Astrocyte of the cerebellum (primary cell): Measurements from ENCODE around the gene KDM7A.

Experiments
- DNase-seq: peaks from one replicate; pipeline ENCODE4 v3.0.0-alpha.2; 2011; ENCODE audit warnings: low read depth
- H3K4me3 ChIP-seq: 2 replicates; pipeline ENCODE4 v1.5.1; 2011; ENCODE audit warnings: mild to moderate bottlenecking, low read depth, low read length, moderate library complexity
- in situ Hi-C: cut with HindIII; loops from 2 replicates; pipeline ENCODE4 v1.10.0; 2017; ENCODE audit warnings: low sequenced_read_pairs
- TF ChIP-seq, protein P1 (sequence below): IDR thresholded peaks from 2 replicates; pipeline ENCODE4 v1.5.1; 2012; ENCODE audit warnings: low read length, low read depth, moderate library complexity, mild to moderate bottlenecking; ENCODE audit errors: missing control alignments

KDM7A gene

DNA sequence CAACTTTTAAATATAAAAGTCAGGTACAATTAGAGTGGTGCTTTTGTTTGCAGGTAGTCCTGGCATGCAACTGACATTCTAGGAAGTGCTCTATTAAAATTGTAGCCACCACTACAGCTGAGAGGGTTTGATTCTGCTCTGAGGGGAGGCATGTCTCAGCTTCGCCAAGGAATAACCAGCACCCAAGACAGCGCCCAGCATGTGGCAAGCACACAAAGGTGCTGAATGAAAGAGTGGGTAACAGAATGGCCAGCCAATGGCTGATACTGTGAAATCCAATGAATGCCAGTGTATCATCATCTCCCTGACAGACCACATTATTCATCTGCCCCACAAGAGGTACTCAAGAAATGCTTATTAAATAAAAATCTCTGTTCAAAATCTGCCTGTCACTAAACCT is 121.0 kb downstream of the KDM7A start:
- in situ Hi-C loops: no loop called here

DNA sequence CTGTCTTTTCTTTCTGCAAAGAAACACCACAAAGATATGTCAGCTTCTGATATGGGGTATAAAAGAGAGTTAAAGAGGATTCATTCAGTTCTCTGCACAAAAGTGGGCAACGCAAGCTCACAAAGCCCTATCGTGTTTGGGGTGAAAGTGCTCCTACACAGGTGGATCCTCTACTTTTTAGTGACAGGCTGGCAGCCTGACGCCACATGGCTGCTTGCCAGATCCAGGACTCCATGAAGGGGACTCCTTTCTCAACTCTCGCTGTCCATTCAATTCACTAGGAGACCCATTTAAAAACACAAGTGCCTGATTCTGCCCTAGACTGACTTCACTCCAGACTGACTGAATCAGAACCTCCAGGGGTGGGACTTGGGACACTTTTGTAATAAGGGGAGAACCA is 122.0 kb downstream of the KDM7A start:
- H3K4me3 ChIP-seq: no peak overlapping the region
- TF ChIP-seq, protein P1, sequence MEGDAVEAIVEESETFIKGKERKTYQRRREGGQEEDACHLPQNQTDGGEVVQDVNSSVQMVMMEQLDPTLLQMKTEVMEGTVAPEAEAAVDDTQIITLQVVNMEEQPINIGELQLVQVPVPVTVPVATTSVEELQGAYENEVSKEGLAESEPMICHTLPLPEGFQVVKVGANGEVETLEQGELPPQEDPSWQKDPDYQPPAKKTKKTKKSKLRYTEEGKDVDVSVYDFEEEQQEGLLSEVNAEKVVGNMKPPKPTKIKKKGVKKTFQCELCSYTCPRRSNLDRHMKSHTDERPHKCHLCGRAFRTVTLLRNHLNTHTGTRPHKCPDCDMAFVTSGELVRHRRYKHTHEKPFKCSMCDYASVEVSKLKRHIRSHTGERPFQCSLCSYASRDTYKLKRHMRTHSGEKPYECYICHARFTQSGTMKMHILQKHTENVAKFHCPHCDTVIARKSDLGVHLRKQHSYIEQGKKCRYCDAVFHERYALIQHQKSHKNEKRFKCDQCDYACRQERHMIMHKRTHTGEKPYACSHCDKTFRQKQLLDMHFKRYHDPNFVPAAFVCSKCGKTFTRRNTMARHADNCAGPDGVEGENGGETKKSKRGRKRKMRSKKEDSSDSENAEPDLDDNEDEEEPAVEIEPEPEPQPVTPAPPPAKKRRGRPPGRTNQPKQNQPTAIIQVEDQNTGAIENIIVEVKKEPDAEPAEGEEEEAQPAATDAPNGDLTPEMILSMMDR: no peak
- DNase-seq: no peak
- in situ Hi-C loops: no loop called here

More for the DNA sequence above, 121.0 kb downstream of the KDM7A start:
- TF ChIP-seq, protein P1: no peak
- no peak for DNase-seq
- H3K4me3 ChIP-seq: no peak overlapping the region

DNA sequence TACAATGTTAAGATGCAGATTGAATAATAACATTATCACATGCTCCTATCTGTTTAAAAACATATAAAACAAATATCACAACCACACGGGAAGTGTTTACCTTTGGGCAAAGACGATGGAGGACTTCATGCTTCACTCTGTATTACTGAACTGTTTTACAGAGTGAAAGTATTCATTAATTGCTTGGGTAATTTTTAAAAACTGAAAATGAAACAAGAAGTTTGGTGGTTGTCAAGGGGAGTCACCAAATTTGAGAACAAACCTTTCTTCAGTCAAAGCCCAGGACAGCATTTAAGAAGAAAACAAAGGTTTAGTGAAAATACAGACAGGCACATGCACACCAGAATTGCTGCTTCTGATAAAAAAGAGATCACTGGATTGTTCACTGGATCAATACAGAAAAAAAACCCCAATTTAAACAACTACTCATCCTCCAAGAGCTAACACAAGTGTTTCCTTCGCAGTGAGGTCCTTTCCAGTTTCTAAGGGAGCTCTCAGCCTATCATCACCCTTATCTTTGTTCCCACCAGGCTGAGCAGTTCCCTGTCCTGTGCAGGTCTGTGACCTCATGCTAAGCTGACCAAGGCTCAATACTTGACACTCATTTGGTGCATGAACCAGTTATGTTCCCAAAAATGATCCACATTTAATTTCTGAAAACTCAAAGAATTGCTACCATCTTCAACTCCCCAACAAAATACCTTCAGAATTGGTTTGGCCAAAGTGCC is 122.8 kb downstream of the KDM7A start:
- TF ChIP-seq, protein P1: no peak
- no peak for DNase-seq
- no peak overlapping the region for H3K4me3 ChIP-seq
- in situ Hi-C loops: no loop called here

DNA sequence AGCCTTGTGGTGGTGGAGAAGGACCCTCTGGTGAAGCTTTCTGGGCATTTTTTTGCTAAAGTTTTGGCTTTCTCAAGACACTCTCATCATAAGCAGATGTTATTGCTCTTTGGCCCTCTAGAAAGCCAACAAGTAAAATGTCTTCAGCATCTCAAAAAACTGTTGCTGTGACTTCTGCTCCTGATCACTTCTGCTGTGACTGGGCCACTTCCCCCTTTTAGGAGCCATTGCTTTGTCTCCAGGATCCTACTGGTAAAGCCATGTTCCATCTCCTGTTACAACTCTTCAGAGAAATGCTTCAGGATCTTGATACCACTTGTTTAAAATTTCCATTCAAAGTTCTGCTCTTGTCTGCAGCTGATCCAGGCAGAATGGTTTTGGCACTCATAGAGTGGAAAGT is 125.0 kb downstream of the KDM7A start:
- no peak overlapping the region for H3K4me3 ChIP-seq
- TF ChIP-seq, protein P1: no peak
- in situ Hi-C loops: no loop called here
- DNase-seq: no peak

DNA sequence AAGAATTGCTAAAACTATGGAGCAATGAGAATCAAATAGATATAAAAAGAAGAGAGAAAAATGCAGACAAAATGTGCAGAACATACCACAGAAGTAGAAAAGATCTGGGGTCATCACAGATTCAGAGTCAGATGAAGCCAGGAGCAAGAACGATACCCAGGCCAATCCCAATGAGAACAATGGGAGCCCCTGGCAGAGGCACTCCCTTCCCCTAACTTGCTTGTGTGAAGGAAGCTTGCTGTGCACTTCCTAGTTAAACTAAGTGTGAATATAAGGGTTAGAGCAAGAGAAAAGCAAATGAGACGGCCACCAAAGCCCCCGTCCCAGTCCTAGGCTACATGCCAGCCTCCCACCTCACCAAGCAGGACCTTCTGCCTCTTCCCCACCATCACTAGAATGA is 126.7 kb downstream of the KDM7A start:
- H3K4me3 ChIP-seq: no peak overlapping the region
- TF ChIP-seq, protein P1: no peak
- in situ Hi-C loops: no loop called here
- no peak for DNase-seq

DNA sequence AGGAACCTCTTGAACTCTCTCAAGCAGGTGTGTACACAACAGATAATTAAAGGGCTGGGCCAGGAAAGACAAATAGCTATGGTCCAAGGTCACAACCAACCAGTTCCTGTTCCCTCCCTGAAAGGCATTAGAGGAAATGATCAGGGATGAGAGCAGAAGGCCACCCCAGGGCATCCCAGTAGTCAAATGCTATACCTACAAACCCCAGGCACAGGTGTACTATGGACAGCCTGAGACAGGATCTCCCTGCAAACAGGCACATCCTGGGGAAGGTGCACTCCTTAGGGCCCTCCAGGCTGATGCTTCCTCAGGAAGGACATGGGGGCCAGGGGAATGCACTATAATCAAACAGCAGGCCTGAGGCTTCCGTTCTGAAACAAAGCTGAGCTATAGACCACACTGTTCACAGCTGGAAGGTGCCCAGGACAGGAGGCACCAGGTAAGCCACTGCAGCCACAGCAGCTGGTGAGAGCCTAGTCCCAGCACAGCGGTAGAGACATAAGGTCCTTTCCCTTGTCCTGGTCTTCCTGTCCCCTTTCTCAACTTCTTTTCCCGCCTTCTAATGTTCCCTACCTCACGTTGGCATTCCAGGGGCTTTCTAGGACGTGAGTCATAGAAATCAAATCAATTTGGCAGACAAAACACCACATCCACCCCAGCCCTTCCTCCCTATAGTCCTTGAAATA is 127.3 kb downstream of the KDM7A start:
- DNase-seq: no peak
- TF ChIP-seq, protein P1: no peak
- no peak overlapping the region for H3K4me3 ChIP-seq
- in situ Hi-C loops: no loop called here
